Smooth muscle cell (in vitro differentiated cells): ENCODE measurements around the gene N4BP3. TPM values are rescaled to one million over a fixed set of nuclear protein-coding genes. Genes with fewer than 3 reads are reported as not detected.

Source experiments
- DNase-seq: peaks from one replicate; lab custom pipeline; 2025; ENCODE audit not compliant: unreplicated experiment; lab: John Stamatoyannopoulos, UW
- H2AFZ ChIP-seq: fragments of 200-600 bp; sonication (generic); 2 replicates; pipeline ENCODE4 v1.6.0; 2016; ENCODE audit warnings: antibody characterized with exemption, low read depth, mild to moderate bottlenecking
- H3F3A ChIP-seq: fragments of 200-600 bp; sonication (generic); 2 replicates; pipeline ENCODE4 v1.6.0; 2017; ENCODE audit warnings: antibody characterized with exemption, low read depth
- H3K27ac ChIP-seq: fragments of 200-600 bp; sonication (generic); 2 replicates; pipeline ENCODE4 v1.5.1; 2016; ENCODE audit warnings: low read depth, mild to moderate bottlenecking
- H3K27me3 ChIP-seq: fragments of 200-600 bp; sonication (generic); 2 replicates; pipeline ENCODE4 v1.6.1; 2016; ENCODE audit warnings: low read depth, mild to moderate bottlenecking
- H3K36me3 ChIP-seq: fragments of 200-600 bp; sonication (generic); 2 replicates; pipeline ENCODE4 v1.5.1; 2016; ENCODE audit warnings: low read depth
- H3K4me1 ChIP-seq: fragments of 200-600 bp; sonication (generic); 2 replicates; pipeline ENCODE4 v1.5.1; 2016; ENCODE audit warnings: low read depth
- H3K4me2 ChIP-seq: fragments of 200-600 bp; sonication (generic); 2 replicates; pipeline ENCODE4 v1.6.0; 2016; ENCODE audit warnings: mild to moderate bottlenecking
- H3K4me3 ChIP-seq: fragments of 200-600 bp; sonication (generic); 2 replicates; pipeline ENCODE4 v1.5.1; 2016; ENCODE audit warnings: mild to moderate bottlenecking
- H3K79me2 ChIP-seq: fragments of 200-600 bp; sonication (generic); 2 replicates; pipeline ENCODE4 v1.6.0; 2016; ENCODE audit warnings: low read depth, mild to moderate bottlenecking
- H3K9ac ChIP-seq: fragments of 200-600 bp; sonication (generic); 2 replicates; pipeline ENCODE4 v1.6.0; 2016; ENCODE audit warnings: low read depth
- H3K9me3 ChIP-seq: fragments of 200-600 bp; sonication (generic); replicated peaks from 2 replicates; pipeline ENCODE4 v1.5.1; 2016; ENCODE audit warnings: low read depth
- H4K20me1 ChIP-seq: fragments of 200-600 bp; sonication (generic); 2 replicates; pipeline ENCODE4 v1.6.0; 2016; ENCODE audit warnings: low read depth
- WGBS: methylation state at CpG from one replicate; pipeline ENCODE4 v1.1.7; 2016; ENCODE audit warnings: low lambda C conversion rate; 5-methylcytosine and 5-hydroxymethylcytosine counted together
- polyA plus RNA-seq: library from polyadenylated mRNA; unstranded; fragments of >200 nt; fragmentation: Nextera tagmentation; extraction: Ambion mirVana; gene quantifications from 2 replicates; pipeline ENCODE4 v1.2.1, GENCODE V29; 2016
- total RNA-seq: library from RNA; depleted of rRNA; stranded (reverse); fragments of >200 nt; gene quantifications from 2 replicates; pipeline ENCODE4 v1.2.3, GENCODE V29; 2014
- TF ChIP-seq, protein P1 (sequence below): fragments of 200-600 bp; sonication (generic); IDR thresholded peaks from 2 replicates; pipeline ENCODE4 v1.5.1; 2017; ENCODE audit warnings: borderline replicate concordance, mild to moderate bottlenecking, antibody characterized with exemption; ENCODE audit not compliant: insufficient read depth, poor library complexity, severe bottlenecking

The N4BP3 gene
- total and polyA plus RNA-seq, 2 experiments from 2014 or later, result 0.39 to 1.3 TPM

DNA sequence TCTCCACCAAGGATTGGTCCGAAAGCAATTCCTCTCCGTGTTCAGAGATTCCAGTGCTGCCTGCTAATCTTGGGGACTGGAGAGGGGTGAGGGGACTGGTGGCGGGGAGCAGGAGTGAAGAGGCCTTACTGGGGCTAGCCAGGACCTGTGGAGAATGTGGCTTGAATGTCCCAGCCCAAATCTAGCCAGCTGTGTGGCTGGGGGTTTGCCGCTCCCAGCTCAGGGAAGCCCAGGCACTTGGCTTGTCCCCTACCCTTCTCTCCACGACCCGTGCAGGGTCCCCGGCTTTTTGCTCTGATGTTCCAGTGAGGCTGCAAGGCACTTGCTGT is 2.4 kb downstream of the N4BP3 start:
- H3K27me3 ChIP-seq, result peaks cover 33% of the 10 kb centered on the region
- no peak overlapping the region for H3K9ac ChIP-seq
- no peak overlapping the region for H2AFZ ChIP-seq
- H3K27ac ChIP-seq, result no peak overlapping the region
- no peaks in the 10 kb centered on the region for H3K79me2 ChIP-seq
- no peak overlapping the region for H3K4me2 ChIP-seq
- TF ChIP-seq, protein P1, sequence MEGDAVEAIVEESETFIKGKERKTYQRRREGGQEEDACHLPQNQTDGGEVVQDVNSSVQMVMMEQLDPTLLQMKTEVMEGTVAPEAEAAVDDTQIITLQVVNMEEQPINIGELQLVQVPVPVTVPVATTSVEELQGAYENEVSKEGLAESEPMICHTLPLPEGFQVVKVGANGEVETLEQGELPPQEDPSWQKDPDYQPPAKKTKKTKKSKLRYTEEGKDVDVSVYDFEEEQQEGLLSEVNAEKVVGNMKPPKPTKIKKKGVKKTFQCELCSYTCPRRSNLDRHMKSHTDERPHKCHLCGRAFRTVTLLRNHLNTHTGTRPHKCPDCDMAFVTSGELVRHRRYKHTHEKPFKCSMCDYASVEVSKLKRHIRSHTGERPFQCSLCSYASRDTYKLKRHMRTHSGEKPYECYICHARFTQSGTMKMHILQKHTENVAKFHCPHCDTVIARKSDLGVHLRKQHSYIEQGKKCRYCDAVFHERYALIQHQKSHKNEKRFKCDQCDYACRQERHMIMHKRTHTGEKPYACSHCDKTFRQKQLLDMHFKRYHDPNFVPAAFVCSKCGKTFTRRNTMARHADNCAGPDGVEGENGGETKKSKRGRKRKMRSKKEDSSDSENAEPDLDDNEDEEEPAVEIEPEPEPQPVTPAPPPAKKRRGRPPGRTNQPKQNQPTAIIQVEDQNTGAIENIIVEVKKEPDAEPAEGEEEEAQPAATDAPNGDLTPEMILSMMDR, result no peak
- H3K36me3 ChIP-seq, result no peaks in the 10 kb centered on the region
- H3F3A ChIP-seq, result no peaks in the 10 kb centered on the region
- no peaks in the 10 kb centered on the region for H4K20me1 ChIP-seq
- 13% methylated on average over 7 of the region's 7 CpGs for WGBS
- H3K4me3 ChIP-seq, result no peak overlapping the region
- no peaks in the 10 kb centered on the region for H3K9me3 ChIP-seq
- peaks cover 14% of the 10 kb centered on the region for H3K4me1 ChIP-seq
- DNase-seq, result no peak

DNA sequence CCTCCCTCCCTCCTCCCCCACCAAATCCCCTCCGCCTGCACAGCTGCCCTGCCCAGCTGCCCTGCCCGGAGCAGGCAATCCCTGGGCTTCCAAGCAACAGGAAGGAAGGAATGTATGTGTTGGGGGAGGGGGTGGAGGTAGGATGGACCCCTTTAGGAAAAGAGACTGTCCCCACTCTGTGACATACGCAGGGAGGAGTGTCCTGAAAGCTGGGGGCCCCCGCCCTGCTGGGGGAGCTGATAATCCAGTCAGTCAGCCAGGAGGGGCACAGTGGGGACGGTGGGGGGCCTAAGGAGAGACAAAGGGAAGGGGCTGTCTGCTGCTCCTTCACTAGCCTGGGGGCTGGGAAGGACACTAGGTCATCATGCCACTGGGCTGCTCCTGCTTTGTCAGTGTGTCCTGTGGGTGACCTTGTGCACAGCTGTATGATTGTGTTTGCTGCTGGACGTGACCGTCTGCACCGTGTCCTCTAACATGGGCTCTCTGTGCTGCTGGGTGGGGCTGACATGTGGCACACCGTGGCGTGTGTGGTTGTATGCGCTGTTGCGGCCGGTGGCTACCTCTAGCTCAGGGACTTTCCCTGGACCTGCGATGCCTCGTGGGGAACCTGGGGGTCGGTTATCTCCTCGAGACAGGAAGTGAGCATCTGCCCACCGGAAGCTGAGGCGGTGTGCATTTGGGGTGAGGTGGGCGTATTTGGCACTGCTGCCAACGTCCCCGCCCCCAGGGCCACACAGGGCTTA is 3.0 kb downstream of the N4BP3 start:
- Histone ChIP-seq H3K27me3 (peaks cover 33% of the 10 kb centered on the region), H3F3A (no peaks in the 10 kb centered on the region), H3K9ac (no peak overlapping the region), H3K4me3 (no peak overlapping the region), H2AFZ (no peak overlapping the region), H3K79me2 (no peaks in the 10 kb centered on the region), H3K4me1 (peaks cover 14% of the 10 kb centered on the region), H3K9me3 (no peaks in the 10 kb centered on the region), H3K4me2 (no peak overlapping the region), H3K27ac (no peak overlapping the region), H3K36me3 (no peaks in the 10 kb centered on the region), H4K20me1 (no peaks in the 10 kb centered on the region)
- DNase-seq, result no peak
- TF ChIP-seq, protein P1, result no peak
- WGBS, result 62% methylated on average over 20 of the region's 22 CpGs

DNA sequence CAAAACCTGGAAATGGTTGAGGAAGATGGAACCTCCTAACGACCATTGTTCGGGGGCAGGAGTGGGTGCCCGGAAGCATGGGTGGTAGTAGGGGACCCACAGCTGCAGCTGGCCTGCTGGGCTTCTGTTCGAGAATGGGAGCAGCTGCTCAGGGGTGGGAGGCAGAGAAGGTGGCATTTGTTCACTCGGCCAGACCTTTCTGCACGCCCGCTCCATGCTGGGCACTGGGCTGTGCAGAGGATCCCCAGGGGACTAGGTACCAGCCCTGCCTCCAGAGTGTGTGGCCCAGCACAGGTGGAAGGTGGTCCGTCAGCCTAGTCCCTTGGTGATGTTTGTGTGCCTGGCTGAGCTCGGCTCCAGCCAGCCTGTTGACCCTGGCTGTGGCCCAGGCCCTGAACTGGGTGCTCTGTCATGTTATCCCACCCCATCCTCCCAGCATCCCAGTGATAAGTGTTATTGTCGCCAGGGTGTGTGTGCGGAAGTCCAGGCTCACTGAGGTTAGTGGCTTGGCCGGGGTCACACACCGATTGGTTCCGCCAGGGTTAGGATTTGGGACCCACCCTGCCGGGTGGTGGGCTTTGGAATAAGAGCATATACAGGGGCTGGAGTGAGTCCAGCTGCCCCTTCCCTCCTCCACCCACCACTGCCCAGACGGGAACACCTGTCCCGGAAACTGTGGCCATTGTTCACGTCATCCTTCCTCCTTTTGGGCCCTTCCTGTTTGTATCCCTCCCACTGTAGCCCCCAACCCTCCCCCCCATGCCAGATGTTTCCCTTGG is 4.8 kb downstream of the N4BP3 start:
- H3K9ac ChIP-seq, result no peak overlapping the region
- TF ChIP-seq, protein P1, result no peak

More for the DNA sequence above, 4.8 kb downstream of the N4BP3 start:
- Histone ChIP-seq H3K4me2 (no peak overlapping the region), H4K20me1 (no peaks in the 10 kb centered on the region), H3K27me3 (peaks cover 33% of the 10 kb centered on the region), H3F3A (no peaks in the 10 kb centered on the region), H2AFZ (no peak overlapping the region), H3K36me3 (no peaks in the 10 kb centered on the region), H3K4me1 (peaks cover 14% of the 10 kb centered on the region), H3K9me3 (no peaks in the 10 kb centered on the region), H3K27ac (no peak overlapping the region), H3K4me3 (no peak overlapping the region), H3K79me2 (no peaks in the 10 kb centered on the region)
- 92% methylated on average over 18 of the region's 18 CpGs for WGBS
- no peak for DNase-seq
